ENCODE measurements around the gene NIN.

- TF ChIP-seq EP300 (IDR thresholded peaks at IDR 0.05; ENCODE audit: low read depth) (no peak), CTCF (IDR thresholded peaks at IDR 0.05) (no peak), POLR2A (IDR thresholded peaks at IDR 0.05) (no peak)
These were observed 22.9 kb upstream of the NIN start for GRCh38 chr14:50853891-50854290.

Measured in transverse colon (tissue), 3 donors.